Activated B cell treated with CpG ODN at 0.5 μM for 24 hours (primary cell): ENCODE measurements around the gene ABRACL. TPM values are rescaled to one million over a fixed set of nuclear protein-coding genes. Genes with fewer than 3 reads are reported as not detected.

ENCODE experiments used
- ATAC-seq: fragments of 200-7000 bp; cut with Tn5 transposase; one replicate; pipeline ENCODE4 v1.10.0; 2021; ENCODE audit warnings: low read depth, mild to moderate bottlenecking, moderate library complexity
- CTCF ChIA-PET: fragments of 350-600 bp; sonication (Branson Sonifier 250); formaldehyde crosslinking; loops from one replicate; lab custom pipeline; 2021; ENCODE audit warnings: antibody characterized with exemption; lab: Charles Lee
- POLR2A ChIA-PET: fragments of 350-600 bp; sonication (Branson Sonifier 250); formaldehyde crosslinking; loops from one replicate; lab custom pipeline; 2021; ENCODE audit warnings: antibody characterized with exemption; lab: Charles Lee
- DNase-seq: peaks from one replicate; pipeline ENCODE4 v3.0.0; 2022
- H3K27ac Mint-ChIP-seq: one replicate; pipeline ENCODE4 v1.8.0; 2020; ENCODE audit warnings: mixed read lengths
- H3K27me3 Mint-ChIP-seq: one replicate; pipeline ENCODE4 v1.8.0; 2021; ENCODE audit warnings: mixed read lengths
- H3K36me3 Mint-ChIP-seq: one replicate; pipeline ENCODE4 v1.8.0; 2021; ENCODE audit warnings: low read depth, mixed read lengths
- H3K4me1 Mint-ChIP-seq: one replicate; pipeline ENCODE4 v1.8.0; 2021; ENCODE audit warnings: mixed read lengths
- H3K4me3 Mint-ChIP-seq: one replicate; pipeline ENCODE4 v1.8.0; 2020; ENCODE audit warnings: mild to moderate bottlenecking, mixed read lengths
- H3K9me3 Mint-ChIP-seq: one replicate; pipeline ENCODE4 v1.8.0; 2020; ENCODE audit warnings: mixed read lengths
- intact Hi-C: fragments of 100-400 bp; cut with micrococcal nuclease; formaldehyde crosslinking; loops from one replicate; pipeline ENCODE4 v1.15.1; 2024
- total RNA-seq: library from RNA; stranded (reverse); gene quantifications from 2 replicates; pipeline ENCODE4 v1.2.3, GENCODE V29; 2022
- TF ChIP-seq, protein P1 (sequence below): fragments of 200-600 bp; IDR thresholded peaks from one replicate; pipeline ENCODE4 v1.8.0; 2022; ENCODE audit warnings: antibody characterized with exemption, mild to moderate bottlenecking

ABRACL gene
- total RNA-seq, 1 donor from 2014 or later = 63.8 TPM

DNA sequence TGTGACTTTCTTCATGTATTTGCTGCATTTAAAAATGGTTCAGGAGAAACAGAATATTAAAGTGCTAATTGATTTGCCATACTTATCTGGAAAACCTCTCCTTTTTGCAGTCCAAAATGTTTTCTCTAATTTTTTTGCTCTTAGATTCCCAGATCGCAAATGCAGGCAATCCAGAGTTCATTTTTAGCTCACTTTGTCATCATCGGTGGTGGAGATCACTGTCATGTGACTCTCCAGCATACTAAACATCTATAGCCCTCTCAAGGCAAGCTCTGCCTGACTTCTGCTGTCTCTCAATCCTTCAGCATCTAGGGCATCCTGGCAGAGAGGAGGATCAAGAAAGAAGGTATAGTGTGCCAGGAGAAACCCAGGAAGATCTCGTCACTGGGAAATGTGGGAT lies 24.8 kb downstream of the ABRACL start:
- CTCF ChIA-PET = no interaction called here
- Mint-ChIP-seq H3K27ac (no peak overlapping the region), H3K27me3 (peaks cover 2% of the 10 kb centered on the region), H3K36me3 (no peaks in the 10 kb centered on the region), H3K4me1 (no peaks in the 10 kb centered on the region), H3K4me3 (no peak overlapping the region), H3K9me3 (no peaks in the 10 kb centered on the region)
- DNase-seq (no peak), ATAC-seq (no peak)
- intact Hi-C loops = no loop called here
- TF ChIP-seq, protein P1, sequence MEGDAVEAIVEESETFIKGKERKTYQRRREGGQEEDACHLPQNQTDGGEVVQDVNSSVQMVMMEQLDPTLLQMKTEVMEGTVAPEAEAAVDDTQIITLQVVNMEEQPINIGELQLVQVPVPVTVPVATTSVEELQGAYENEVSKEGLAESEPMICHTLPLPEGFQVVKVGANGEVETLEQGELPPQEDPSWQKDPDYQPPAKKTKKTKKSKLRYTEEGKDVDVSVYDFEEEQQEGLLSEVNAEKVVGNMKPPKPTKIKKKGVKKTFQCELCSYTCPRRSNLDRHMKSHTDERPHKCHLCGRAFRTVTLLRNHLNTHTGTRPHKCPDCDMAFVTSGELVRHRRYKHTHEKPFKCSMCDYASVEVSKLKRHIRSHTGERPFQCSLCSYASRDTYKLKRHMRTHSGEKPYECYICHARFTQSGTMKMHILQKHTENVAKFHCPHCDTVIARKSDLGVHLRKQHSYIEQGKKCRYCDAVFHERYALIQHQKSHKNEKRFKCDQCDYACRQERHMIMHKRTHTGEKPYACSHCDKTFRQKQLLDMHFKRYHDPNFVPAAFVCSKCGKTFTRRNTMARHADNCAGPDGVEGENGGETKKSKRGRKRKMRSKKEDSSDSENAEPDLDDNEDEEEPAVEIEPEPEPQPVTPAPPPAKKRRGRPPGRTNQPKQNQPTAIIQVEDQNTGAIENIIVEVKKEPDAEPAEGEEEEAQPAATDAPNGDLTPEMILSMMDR = no peak
- POLR2A ChIA-PET = no interaction called here

DNA sequence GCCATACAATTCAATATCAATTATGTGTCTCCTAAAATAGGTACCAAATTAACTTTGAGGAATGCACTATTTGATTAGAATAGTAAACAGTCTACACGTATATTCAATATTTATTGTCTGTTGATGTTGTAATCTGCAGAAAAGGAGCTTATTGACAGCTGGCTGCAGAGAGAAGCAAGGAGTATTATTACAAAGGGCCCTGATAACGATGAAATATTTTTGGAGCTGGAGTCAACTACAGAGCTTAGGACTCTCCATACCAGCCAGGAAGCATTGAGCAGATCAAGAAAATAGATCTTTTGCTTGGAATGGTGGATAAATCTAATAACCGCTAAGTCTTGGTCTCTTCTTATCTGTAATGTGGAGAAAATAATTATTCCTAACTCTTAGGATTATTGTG lies 25.5 kb downstream of the ABRACL start:
- H3K27me3 Mint-ChIP-seq = peaks cover 3% of the 10 kb centered on the region
- H3K27ac Mint-ChIP-seq = no peak overlapping the region
- TF ChIP-seq, protein P1 = no peak
- no peaks in the 10 kb centered on the region for H3K4me1 Mint-ChIP-seq
- H3K4me3 Mint-ChIP-seq = no peak overlapping the region
- POLR2A ChIA-PET = no interaction called here
- intact Hi-C loops = no loop called here
- DNase-seq (no peak), ATAC-seq (no peak)
- no peaks in the 10 kb centered on the region for H3K36me3 Mint-ChIP-seq
- CTCF ChIA-PET = no interaction called here
- no peaks in the 10 kb centered on the region for H3K9me3 Mint-ChIP-seq

DNA sequence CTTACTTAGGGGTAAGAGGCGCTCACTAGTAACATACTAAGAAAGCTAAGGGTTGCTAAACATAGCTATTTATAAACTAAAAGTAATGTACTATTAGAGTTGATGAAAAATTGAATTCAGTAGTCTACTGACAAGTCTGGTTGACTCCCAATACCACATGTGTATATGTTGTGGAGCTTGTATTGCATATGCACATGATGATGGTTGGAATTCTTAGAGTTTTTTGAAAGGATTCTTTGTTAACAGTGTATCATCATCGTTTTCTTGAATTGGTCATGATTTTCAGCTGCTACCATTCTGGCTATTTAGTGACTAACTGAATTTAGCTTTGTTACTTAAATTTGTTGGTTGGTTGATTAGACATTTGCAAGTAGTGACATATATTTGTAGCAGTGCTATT lies 27.2 kb downstream of the ABRACL start:
- POLR2A ChIA-PET = no interaction called here
- no peaks in the 10 kb centered on the region for H3K9me3 Mint-ChIP-seq
- peaks cover 5% of the 10 kb centered on the region for H3K27me3 Mint-ChIP-seq

DNA sequence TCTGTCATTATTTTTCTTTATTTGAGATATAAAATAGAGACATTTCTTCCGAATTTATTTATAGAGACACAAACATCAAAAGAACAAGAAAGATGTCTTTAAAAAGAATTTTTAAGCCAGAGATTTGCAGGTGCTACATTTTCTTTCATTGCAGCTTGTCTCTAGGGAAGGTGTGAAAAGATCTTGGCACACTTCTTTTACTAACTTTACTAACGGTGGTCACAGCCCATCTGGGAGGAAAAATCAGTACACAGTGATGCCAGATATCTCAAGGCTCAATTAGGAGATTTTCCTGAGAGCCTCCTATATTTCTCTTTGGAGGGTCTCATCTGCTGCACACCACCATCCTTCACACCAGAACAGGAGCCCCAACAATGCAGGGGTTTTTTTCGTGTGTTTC lies 29.5 kb downstream of the ABRACL start:
- CTCF ChIA-PET = no interaction called here
- Mint-ChIP-seq H3K4me3 (no peak overlapping the region), H3K36me3 (no peaks in the 10 kb centered on the region), H3K9me3 (no peaks in the 10 kb centered on the region), H3K27ac (no peak overlapping the region), H3K4me1 (no peaks in the 10 kb centered on the region), H3K27me3 (peaks cover 5% of the 10 kb centered on the region)
- ATAC-seq = no peak
- intact Hi-C loops = no loop called here
- DNase-seq = no peak
- POLR2A ChIA-PET = interaction anchor here (0.6 kb wide), 1 partner anchor 1704 kb away, joined by 4 read pairs; no protein-coding TSS in a partner anchor
- TF ChIP-seq, protein P1 = no peak

More for the DNA sequence above, 27.2 kb downstream of the ABRACL start:
- no peak for ATAC-seq
- Mint-ChIP-seq H3K4me1 (no peaks in the 10 kb centered on the region), H3K4me3 (no peak overlapping the region), H3K36me3 (no peaks in the 10 kb centered on the region), H3K27ac (no peak overlapping the region)
- DNase-seq = no peak
- CTCF ChIA-PET = no interaction called here
- intact Hi-C loops = no loop called here
- TF ChIP-seq, protein P1 = no peak

DNA sequence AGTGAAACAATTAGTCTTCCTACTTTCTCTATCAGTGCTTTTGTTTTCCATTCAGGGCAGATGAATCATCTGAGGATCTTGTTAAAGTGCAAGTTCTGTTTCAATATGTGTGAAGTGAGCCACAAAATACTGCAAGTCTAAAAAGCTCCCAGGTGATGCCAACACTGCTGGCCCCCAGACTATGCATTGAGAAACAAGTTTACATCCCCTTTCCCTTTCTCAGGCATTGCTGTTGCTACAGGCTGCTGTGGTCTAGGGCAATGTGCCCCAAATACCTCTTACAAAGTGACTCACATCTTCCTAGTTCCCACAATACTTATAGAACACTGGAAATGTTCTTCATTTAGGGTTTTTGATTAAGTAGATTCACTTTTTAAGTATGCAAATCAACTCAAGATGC lies 31.8 kb downstream of the ABRACL start:
- no peak overlapping the region for H3K27ac Mint-ChIP-seq
- no peaks in the 10 kb centered on the region for H3K36me3 Mint-ChIP-seq
- no peaks in the 10 kb centered on the region for H3K9me3 Mint-ChIP-seq
- ChIA-PET CTCF (no interaction called here), POLR2A (no interaction called here)
- H3K4me3 Mint-ChIP-seq = no peak overlapping the region
- TF ChIP-seq, protein P1 = no peak
- no peaks in the 10 kb centered on the region for H3K4me1 Mint-ChIP-seq
- H3K27me3 Mint-ChIP-seq = peaks cover 5% of the 10 kb centered on the region
- intact Hi-C loops = no loop called here
- ATAC-seq (no peak), DNase-seq (no peak)
